ENCODE data around the gene SLC9A2.

DNA sequence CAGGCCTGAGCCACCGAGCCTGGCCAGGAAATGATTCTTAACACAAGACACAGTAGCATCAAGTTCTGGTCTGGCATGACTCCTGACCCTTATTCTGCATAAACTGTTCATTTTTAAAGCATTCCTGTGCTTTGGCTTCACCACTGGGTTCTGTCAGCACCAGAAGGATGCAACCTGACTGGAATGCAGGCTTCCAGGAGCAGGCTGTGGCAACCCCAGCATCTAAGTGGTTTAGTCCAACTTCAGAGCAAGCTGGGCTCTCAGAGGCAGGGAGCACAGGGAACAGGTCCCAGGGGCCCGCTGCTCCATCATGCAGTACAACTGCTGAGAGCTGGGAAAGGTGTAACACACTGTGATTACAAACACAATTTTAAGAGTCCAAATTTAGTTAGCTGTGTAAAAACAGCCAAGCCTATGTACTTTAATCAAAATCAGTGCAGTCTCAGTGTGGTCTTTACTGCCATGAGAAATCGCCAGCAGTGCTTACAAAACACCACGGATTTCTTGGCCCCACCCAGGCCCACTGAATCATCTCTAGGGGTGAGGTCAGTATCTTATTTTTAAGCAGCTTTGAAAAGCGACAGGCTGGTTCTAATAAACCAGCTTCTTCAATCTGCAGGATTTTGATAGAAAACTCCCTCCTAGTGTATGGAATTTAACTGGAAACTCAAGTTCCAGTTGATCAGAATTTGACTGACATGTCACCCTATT, 98.1 kb downstream of the SLC9A2 start:
- TF ChIP-seq, protein P1, sequence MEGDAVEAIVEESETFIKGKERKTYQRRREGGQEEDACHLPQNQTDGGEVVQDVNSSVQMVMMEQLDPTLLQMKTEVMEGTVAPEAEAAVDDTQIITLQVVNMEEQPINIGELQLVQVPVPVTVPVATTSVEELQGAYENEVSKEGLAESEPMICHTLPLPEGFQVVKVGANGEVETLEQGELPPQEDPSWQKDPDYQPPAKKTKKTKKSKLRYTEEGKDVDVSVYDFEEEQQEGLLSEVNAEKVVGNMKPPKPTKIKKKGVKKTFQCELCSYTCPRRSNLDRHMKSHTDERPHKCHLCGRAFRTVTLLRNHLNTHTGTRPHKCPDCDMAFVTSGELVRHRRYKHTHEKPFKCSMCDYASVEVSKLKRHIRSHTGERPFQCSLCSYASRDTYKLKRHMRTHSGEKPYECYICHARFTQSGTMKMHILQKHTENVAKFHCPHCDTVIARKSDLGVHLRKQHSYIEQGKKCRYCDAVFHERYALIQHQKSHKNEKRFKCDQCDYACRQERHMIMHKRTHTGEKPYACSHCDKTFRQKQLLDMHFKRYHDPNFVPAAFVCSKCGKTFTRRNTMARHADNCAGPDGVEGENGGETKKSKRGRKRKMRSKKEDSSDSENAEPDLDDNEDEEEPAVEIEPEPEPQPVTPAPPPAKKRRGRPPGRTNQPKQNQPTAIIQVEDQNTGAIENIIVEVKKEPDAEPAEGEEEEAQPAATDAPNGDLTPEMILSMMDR (conservative IDR thresholded peaks at IDR 0.05 in 1 of 2, IDR thresholded peaks at IDR 0.05 in 1 of 2; ENCODE audit: low read depth in 1 of 2, low read length in 2 of 2), result no peak
- TF ChIP-seq EZH2 (IDR thresholded peaks at IDR 0.05; ENCODE audit: low read length, missing control alignments), result no peak
